Endometrial microvascular endothelial cells (primary cell): ENCODE data around the gene CPNE8. TPM values are rescaled to one million over a fixed set of nuclear protein-coding genes. Genes with fewer than 3 reads are reported as not detected.

Experiments used
- in situ Hi-C: cut with HindIII; loops from 2 replicates; pipeline ENCODE4 v1.10.0; 2017; ENCODE audit warnings: low sequenced_read_pairs, low pct_unique_long_range_greater_than_20kb; ENCODE audit errors: inconsistent ontology term
- total RNA-seq: library from RNA; depleted of rRNA; stranded (reverse); fragments of >200 nt; gene quantifications from one replicate; pipeline ENCODE4 v1.2.3, GENCODE V29; 2015; ENCODE audit errors: inconsistent ontology term

CPNE8 gene
- total RNA-seq, 1 donor from 2014 or later, result 11.8 TPM

GRCh38 chr12:38850461-38850860 is 54.9 kb downstream of the CPNE8 start:
- in situ Hi-C loops, result no loop called here

GRCh38 chr12:38847247-38847646 is 58.1 kb downstream of the CPNE8 start:
- in situ Hi-C loops, result no loop called here

GRCh38 chr12:38844267-38844666 is 61.1 kb downstream of the CPNE8 start:
- in situ Hi-C loops, result no loop called here

- in situ Hi-C loops, result no loop called here
Measured at GRCh38 chr12:38838056-38838850, 67.1 kb downstream of the CPNE8 start.

GRCh38 chr12:38831715-38832114 is 73.7 kb downstream of the CPNE8 start:
- in situ Hi-C loops, result no loop called here

- in situ Hi-C loops, result no loop called here
Measured at GRCh38 chr12:38825006-38825405, 80.4 kb downstream of the CPNE8 start.

- in situ Hi-C loops, result no loop called here
Measured at GRCh38 chr12:38823738-38824137, 81.7 kb downstream of the CPNE8 start.

GRCh38 chr12:38823314-38823713 is 82.1 kb downstream of the CPNE8 start:
- in situ Hi-C loops, result no loop called here

GRCh38 chr12:38817942-38818341 is 87.4 kb downstream of the CPNE8 start:
- in situ Hi-C loops, result no loop called here

- in situ Hi-C loops, result no loop called here
Measured at GRCh38 chr12:38813923-38814322, 91.5 kb downstream of the CPNE8 start.

GRCh38 chr12:38811814-38812356 is 93.5 kb downstream of the CPNE8 start:
- in situ Hi-C loops, result no loop called here

- in situ Hi-C loops, result no loop called here
Measured at GRCh38 chr12:38809832-38810231, 95.6 kb downstream of the CPNE8 start.

GRCh38 chr12:38788106-38788505 is 117.3 kb downstream of the CPNE8 start:
- in situ Hi-C loops, result no loop called here

- in situ Hi-C loops, result no loop called here
Measured at GRCh38 chr12:38785381-38785780, 120.0 kb downstream of the CPNE8 start.

- in situ Hi-C loops, result no loop called here
Measured at GRCh38 chr12:38783304-38783703, 122.1 kb downstream of the CPNE8 start.

- in situ Hi-C loops, result no loop called here
Measured at GRCh38 chr12:38782359-38782758, 123.0 kb downstream of the CPNE8 start.

- in situ Hi-C loops, result no loop called here
Measured at GRCh38 chr12:38776647-38777046, 128.7 kb downstream of the CPNE8 start.

GRCh38 chr12:38775457-38775856 is 129.9 kb downstream of the CPNE8 start:
- in situ Hi-C loops, result no loop called here

- in situ Hi-C loops, result no loop called here
Measured at GRCh38 chr12:38772437-38772836, 133.0 kb downstream of the CPNE8 start.

- in situ Hi-C loops, result no loop called here
Measured at GRCh38 chr12:38771871-38772270, 133.5 kb downstream of the CPNE8 start.
